WTC11 (cell line): ENCODE data around the gene INTS11. TPM values are rescaled to one million over a fixed set of nuclear protein-coding genes. Genes with fewer than 3 reads are reported as not detected.

Source experiments
- AFF4 ChIP-seq: sonication (generic); formaldehyde crosslinking; IDR thresholded peaks from 2 replicates; pipeline ENCODE4 v1.8.1; 2023; ENCODE audit warnings: mild to moderate bottlenecking, missing genetic modification reagents, borderline replicate concordance
- AR ChIP-seq: fragments of 250-450 bp; sonication (Bioruptor Pico); IDR thresholded peaks from 2 replicates; pipeline ENCODE4 v1.9.0; 2021; ENCODE audit warnings: mild to moderate bottlenecking
- ATF3 ChIP-seq: sonication (generic); formaldehyde crosslinking; conservative IDR thresholded peaks from 2 replicates; pipeline ENCODE4 v1.8.1; 2022; ENCODE audit warnings: mild to moderate bottlenecking, missing genetic modification reagents
- CREB1 ChIP-seq: sonication (generic); formaldehyde crosslinking; IDR thresholded peaks from 2 replicates; pipeline ENCODE4 v1.8.0; 2023; ENCODE audit warnings: mild to moderate bottlenecking, missing genetic modification reagents
- E2F1 ChIP-seq: sonication (generic); formaldehyde crosslinking; IDR thresholded peaks from 2 replicates; pipeline ENCODE4 v1.8.0; 2022; ENCODE audit warnings: mild to moderate bottlenecking, missing genetic modification reagents
- E2F5 ChIP-seq: sonication (generic); formaldehyde crosslinking; IDR thresholded peaks from 2 replicates; pipeline ENCODE4 v1.8.1; 2022; ENCODE audit warnings: mild to moderate bottlenecking, moderate library complexity, missing genetic modification reagents
- FOXJ3 ChIP-seq: sonication (generic); formaldehyde crosslinking; IDR thresholded peaks from 2 replicates; pipeline ENCODE4 v1.9.0; 2021; ENCODE audit warnings: missing genetic modification reagents, mild to moderate bottlenecking, borderline replicate concordance
- FOXP1 ChIP-seq: sonication (generic); formaldehyde crosslinking; IDR thresholded peaks from 2 replicates; pipeline ENCODE4 v1.8.0; 2022; ENCODE audit warnings: missing genetic modification reagents, mild to moderate bottlenecking, moderate library complexity, borderline replicate concordance
- GRHL2 ChIP-seq: fragments of 250-450 bp; sonication (Bioruptor Pico); IDR thresholded peaks from 2 replicates; pipeline ENCODE4 v1.8.0; 2022; ENCODE audit warnings: mild to moderate bottlenecking, moderate library complexity; ENCODE audit not compliant: insufficient replicate concordance, severe bottlenecking
- GTF2I ChIP-seq: fragments of 250-450 bp; sonication (Bioruptor Pico); conservative IDR thresholded peaks from 2 replicates; pipeline ENCODE4 v1.4.0; 2021; ENCODE audit warnings: mild to moderate bottlenecking
- HMGA2 ChIP-seq: fragments of 250-450 bp; sonication (Bioruptor Pico); IDR thresholded peaks from 2 replicates; pipeline ENCODE4 v1.4.0; 2021; ENCODE audit warnings: mild to moderate bottlenecking, moderate library complexity
- HMGXB4 ChIP-seq: sonication (generic); formaldehyde crosslinking; IDR thresholded peaks from 2 replicates; pipeline ENCODE4 v1.8.1; 2023; ENCODE audit warnings: mild to moderate bottlenecking, moderate library complexity, missing genetic modification reagents
- JAZF1 ChIP-seq: fragments of 250-450 bp; sonication (Bioruptor Pico); IDR thresholded peaks from 2 replicates; pipeline ENCODE4 v1.9.0; 2021; ENCODE audit warnings: moderate library complexity, mild to moderate bottlenecking, inconsistent platforms
- MLX ChIP-seq: sonication (generic); formaldehyde crosslinking; IDR thresholded peaks from 2 replicates; pipeline ENCODE4 v1.8.1; 2023; ENCODE audit warnings: mild to moderate bottlenecking, missing genetic modification reagents, moderate library complexity
- PRDM15 ChIP-seq: sonication (generic); formaldehyde crosslinking; IDR thresholded peaks from 2 replicates; pipeline ENCODE4 v1.8.0; 2022; ENCODE audit warnings: missing genetic modification reagents
- SMAD4 ChIP-seq: sonication (generic); formaldehyde crosslinking; IDR thresholded peaks from 2 replicates; pipeline ENCODE4 v1.8.0; 2022; ENCODE audit warnings: mild to moderate bottlenecking, missing genetic modification reagents
- SOX15 ChIP-seq: fragments of 250-450 bp; sonication (Bioruptor Pico); IDR thresholded peaks from 2 replicates; pipeline ENCODE4 v1.9.0; 2021; ENCODE audit warnings: mild to moderate bottlenecking
- ZBTB21 ChIP-seq: sonication (generic); formaldehyde crosslinking; IDR thresholded peaks from 2 replicates; pipeline ENCODE4 v1.8.1; 2023; ENCODE audit warnings: mild to moderate bottlenecking, missing genetic modification reagents, borderline replicate concordance
- ZNF121 ChIP-seq: sonication (generic); formaldehyde crosslinking; IDR thresholded peaks from 2 replicates; pipeline ENCODE4 v1.8.0; 2023; ENCODE audit warnings: missing genetic modification reagents
- ZNF219 ChIP-seq: sonication (generic); formaldehyde crosslinking; IDR thresholded peaks from 2 replicates; pipeline ENCODE4 v1.8.0; 2023; ENCODE audit warnings: missing genetic modification reagents, mild to moderate bottlenecking, borderline replicate concordance
- ZNF671 ChIP-seq: fragments of 250-450 bp; sonication (Bioruptor Pico); IDR thresholded peaks from 2 replicates; pipeline ENCODE4 v1.8.0; 2021; ENCODE audit warnings: mild to moderate bottlenecking
- ZSCAN18 ChIP-seq: fragments of 250-450 bp; sonication (Bioruptor Pico); IDR thresholded peaks from 2 replicates; pipeline ENCODE4 v2.1.2; 2022; ENCODE audit warnings: mild to moderate bottlenecking, moderate library complexity
- total RNA-seq: library from RNA; stranded (reverse); gene quantifications from 3 replicates; pipeline ENCODE4 v1.2.3, GENCODE V29; 2021

INTS11 gene
- total RNA-seq, 1 experiment from 2014 or later = 170 TPM

- TF ChIP-seq AFF4 (CRISPR knock-in tag) = peak; percentile 99; the same call in 1 of the 2 replicates
- peak; percentile 99 for TF ChIP-seq MLX
- TF ChIP-seq E2F5 = peak; percentile 99
- peak; percentile 95 for TF ChIP-seq HMGXB4
- peak; percentile 99 for TF ChIP-seq FOXJ3 (CRISPR knock-in tag)
- no peak for TF ChIP-seq SOX15 (CRISPR knock-in tag)
- TF ChIP-seq AR (CRISPR knock-in tag) = peak; percentile 48; the same call in 1 of the 2 replicates
- TF ChIP-seq SMAD4 = peak; percentile 100
- peak; percentile 97 for TF ChIP-seq ZSCAN18 (CRISPR knock-in tag)
- TF ChIP-seq JAZF1 = no peak
- TF ChIP-seq GRHL2 (CRISPR knock-in tag) = no peak
- peak; percentile 100 for TF ChIP-seq CREB1 (CRISPR knock-in tag)
- peak; percentile 90 for TF ChIP-seq PRDM15 (CRISPR knock-in tag)
- peak; percentile 97 for TF ChIP-seq ZBTB21 (CRISPR knock-in tag)
- TF ChIP-seq ATF3 (CRISPR knock-in tag) = peak; percentile 95
- TF ChIP-seq ZNF671 (CRISPR knock-in tag) = peak; percentile 88
- TF ChIP-seq GTF2I (CRISPR knock-in tag) = no peak
- peak; percentile 99 for TF ChIP-seq ZNF121 (CRISPR knock-in tag)
- no peak for TF ChIP-seq HMGA2 (CRISPR knock-in tag)
- peak; percentile 100 for TF ChIP-seq ZNF219
- peak; percentile 100 for TF ChIP-seq E2F1 (CRISPR knock-in tag)
- peak; percentile 100 for TF ChIP-seq FOXP1
- TF ChIP-seq, all 79 proteins: peak for 67
These were observed 10.4 kb upstream of the INTS11 start (continued) for GRCh38 chr1:1334835-1335234.
